ENCODE results near the gene SMARCD3. TPM values are rescaled to one million over a fixed set of nuclear protein-coding genes. Genes with fewer than 3 reads are reported as not detected.

Gene SMARCD3
- total and polyA plus RNA-seq, 9 of the 15 experiments (the other 6 are each of a cell fraction or from before 2014, with no cell fraction given), result 0.43 to 3.6 (median 2.6) TPM

- TF ChIP-seq ZBTB40 (IDR thresholded peaks at IDR 0.05), result no peak
- TF ChIP-seq ZBTB40 (CRISPR knock-in tag; IDR thresholded peaks at IDR 0.05), result no peak
- TF ChIP-seq MITF (IDR thresholded peaks at IDR 0.05), result no peak
- no peak for TF ChIP-seq PRPF4 (IDR thresholded peaks at IDR 0.05; ENCODE audit: insufficient read depth, low read depth, low read length, poor library complexity, severe bottlenecking)
These were observed 12.4 kb upstream of the SMARCD3 start (continued) for GRCh38 chr7:151260883-151261282.

All from K562 (cell line).